Endothelial cell of umbilical vein (primary cell): ENCODE results near the gene DIO1. TPM values are rescaled to one million over a fixed set of nuclear protein-coding genes. Genes with fewer than 3 reads are reported as not detected.

Experiments
- BruUV-seq: library from RNA; stranded (reverse); fragments of 400-500 nt; replicated peaks from 2 replicates; lab custom pipeline; 2021; lab: Mats Ljungman, UMichigan
- CTCF ChIA-PET: fragments of 300-600, 350-600 bp; sonication (Branson Sonifier 250); formaldehyde crosslinking; loops from one replicate; lab custom pipeline; 2021; ENCODE audit warnings: antibody characterized with exemption, inconsistent platforms; lab: Charles Lee
- POLR2A ChIA-PET: fragments of 300-600, 350-600 bp; sonication (Branson Sonifier 250); formaldehyde crosslinking; loops from one replicate; lab custom pipeline; 2021; ENCODE audit warnings: antibody characterized with exemption, inconsistent platforms; lab: Charles Lee
- DNase-seq: peaks from one replicate; pipeline ENCODE4 v3.0.0-alpha.2; 2011; ENCODE audit warnings: low read depth, low spot score
- FAIRE-seq: peaks from 2 replicates; lab custom pipeline; 2011; peaks lifted over from hg19 to GRCh38; lab: Jason Lieb, UNC
- H2AFZ ChIP-seq: 2 replicates; pipeline ENCODE4 v1.6.0; 2012; ENCODE audit warnings: low read depth, low read length, control low read depth, inconsistent platforms
- H3K27ac ChIP-seq: 2 replicates; pipeline ENCODE4 v1.5.1; 2011; ENCODE audit warnings: low read depth, mild to moderate bottlenecking, control low read depth, low read length, moderate library complexity; ENCODE audit not compliant: insufficient read depth
- H3K27me3 ChIP-seq, 2 experiments: 2 replicates each; pipeline versions ENCODE4 v1.6.0 to v1.6.1; 2011; ENCODE audit warnings: low read length in 2 of 2, mixed read lengths in 1 of 2; ENCODE audit not compliant: control insufficient read depth in 2 of 2, insufficient read depth in 2 of 2
- H3K36me3 ChIP-seq, 2 experiments: 2 replicates in 1 of 2; 3 replicates in 1 of 2; pipeline ENCODE4 v1.5.1; 2011; ENCODE audit warnings: low read length in 2 of 2, mild to moderate bottlenecking in 1 of 2, moderate library complexity in 1 of 2; ENCODE audit not compliant: control insufficient read depth in 2 of 2, insufficient read depth in 2 of 2; ENCODE audit errors: extremely low read depth in 1 of 2
- H3K4me1 ChIP-seq: 3 replicates; pipeline ENCODE4 v1.5.1; 2011; ENCODE audit warnings: mild to moderate bottlenecking, low read length; ENCODE audit not compliant: control insufficient read depth, insufficient read depth; ENCODE audit errors: extremely low read depth
- H3K4me2 ChIP-seq: 2 replicates; pipeline ENCODE4 v1.6.1; 2011; ENCODE audit warnings: low read length, control low read depth, mixed read lengths; ENCODE audit not compliant: insufficient read depth
- H3K4me3 ChIP-seq, 3 experiments: fragments of 200-600 bp in 1 of 3; sonication (generic), shearing (Covaris generic) in 1 of 3; replicated peaks in 1 of 3; 2 replicates each; pipeline ENCODE4 v1.5.1; 2011 to 2016; ENCODE audit warnings: control low read depth in 3 of 3, low read length in 3 of 3, mild to moderate bottlenecking in 2 of 3, inconsistent platforms in 1 of 3, low read depth in 1 of 3, moderate library complexity in 1 of 3; ENCODE audit not compliant: insufficient read depth in 1 of 3
- H3K79me2 ChIP-seq: 2 replicates; pipeline ENCODE4 v1.6.0; 2012; ENCODE audit warnings: low read length, inconsistent platforms; ENCODE audit not compliant: control insufficient read depth, insufficient read depth
- H3K9ac ChIP-seq: replicated peaks from 2 replicates; pipeline ENCODE3; 2011; ENCODE audit warnings: low read length, control low read depth; ENCODE audit not compliant: insufficient read depth; ENCODE audit errors: extremely low read depth
- H3K9me1 ChIP-seq: replicated peaks from 3 replicates; pipeline ENCODE4 v1.6.0; 2011; ENCODE audit warnings: mild to moderate bottlenecking, low read length; ENCODE audit not compliant: control insufficient read depth, insufficient read depth; ENCODE audit errors: extremely low read depth
- H3K9me3 ChIP-seq: replicated peaks from 2 replicates; pipeline ENCODE4 v1.5.1; 2012; ENCODE audit warnings: low read length, inconsistent platforms; ENCODE audit not compliant: control insufficient read depth, insufficient read depth
- H4K20me1 ChIP-seq: replicated peaks from 2 replicates; pipeline ENCODE3; 2011; ENCODE audit warnings: mild to moderate bottlenecking, low read length; ENCODE audit not compliant: control insufficient read depth, insufficient read depth; ENCODE audit errors: extremely low read depth
- CTCF ChIP-seq, 2 donors: IDR thresholded peaks; 1 replicate in 1 of 2; 2 replicates in 1 of 2; pipeline ENCODE4 v1.5.1; 2011; ENCODE audit warnings: low read length in 2 of 2, mild to moderate bottlenecking in 2 of 2, moderate library complexity in 2 of 2, control low read depth in 1 of 2, inconsistent platforms in 1 of 2, low read depth in 1 of 2; ENCODE audit not compliant: insufficient read depth in 1 of 2; ENCODE audit errors: extremely low read depth in 1 of 2
- EZH2 ChIP-seq: IDR thresholded peaks from 2 replicates; pipeline ENCODE4 v1.6.1; 2012; ENCODE audit warnings: borderline replicate concordance, low read depth, mild to moderate bottlenecking, moderate library complexity, low read length, inconsistent platforms; ENCODE audit not compliant: severe bottlenecking
- FOS ChIP-seq: IDR thresholded peaks from 2 replicates; pipeline ENCODE4 v1.6.1; 2011; ENCODE audit warnings: mild to moderate bottlenecking, low read length, moderate library complexity, borderline replicate concordance; ENCODE audit not compliant: insufficient read depth
- GATA2 ChIP-seq: IDR thresholded peaks from 2 replicates; pipeline ENCODE4 v1.7.0; 2011; ENCODE audit warnings: low read depth, mild to moderate bottlenecking, moderate library complexity, mixed read lengths, low read length; ENCODE audit not compliant: insufficient read length, insufficient read depth
- JUN ChIP-seq: IDR thresholded peaks from 2 replicates; pipeline ENCODE4 v1.6.1; 2011; ENCODE audit warnings: borderline replicate concordance, low read depth; ENCODE audit not compliant: insufficient read length, insufficient read depth
- MAX ChIP-seq: IDR thresholded peaks from 2 replicates; pipeline ENCODE4 v1.6.1; 2011; ENCODE audit not compliant: insufficient read depth, insufficient read length
- MYC ChIP-seq: IDR thresholded peaks from one replicate; pipeline ENCODE4 v1.6.1; 2011; ENCODE audit warnings: mild to moderate bottlenecking, low read depth, low read length
- POLR2A ChIP-seq: IDR thresholded peaks from 2 replicates; pipeline ENCODE4 v1.6.1; 2012; ENCODE audit warnings: low read depth, mild to moderate bottlenecking, control low read depth, low read length
- POLR2AphosphoS5 ChIP-seq: IDR thresholded peaks from 2 replicates; pipeline ENCODE4 v1.6.1; 2012; ENCODE audit warnings: low read depth, mild to moderate bottlenecking, control low read depth, low read length, moderate library complexity; ENCODE audit not compliant: insufficient read depth
- dilution Hi-C: fragments of 300-500 bp; cut with MboI; formaldehyde crosslinking; loops from one replicate; pipeline ENCODE4 v1.15.0; 2019; ENCODE audit warnings: low sequenced_read_pairs; ENCODE audit not compliant: extremely low pct_ligation_motif_present
- intact Hi-C: fragments of 100-400 bp; cut with micrococcal nuclease; formaldehyde crosslinking; loops from one replicate; pipeline ENCODE4 v1.10.0; 2022
- polyA plus RNA-seq, 4 experiments: library from polyadenylated mRNA; depleted of rRNA in 3 of 4; stranded (reverse) in 3 of 4; unstranded in 1 of 4; fragments of >200 nt; gene quantifications; 2 replicates each; pipeline versions ENCODE4 v1.2.1 to v1.2.3, GENCODE V29; 2011 to 2012; ENCODE audit warnings: missing spikeins in 1 of 4
- total RNA-seq: library from RNA; stranded (reverse); gene quantifications from 2 replicates; pipeline ENCODE4 v1.2.3, GENCODE V29; 2021

Gene DIO1
- total and polyA plus RNA-seq, 2 donors (not counting 3 experiments of a cell fraction or from before 2014, with no cell fraction given): not detected

DNA sequence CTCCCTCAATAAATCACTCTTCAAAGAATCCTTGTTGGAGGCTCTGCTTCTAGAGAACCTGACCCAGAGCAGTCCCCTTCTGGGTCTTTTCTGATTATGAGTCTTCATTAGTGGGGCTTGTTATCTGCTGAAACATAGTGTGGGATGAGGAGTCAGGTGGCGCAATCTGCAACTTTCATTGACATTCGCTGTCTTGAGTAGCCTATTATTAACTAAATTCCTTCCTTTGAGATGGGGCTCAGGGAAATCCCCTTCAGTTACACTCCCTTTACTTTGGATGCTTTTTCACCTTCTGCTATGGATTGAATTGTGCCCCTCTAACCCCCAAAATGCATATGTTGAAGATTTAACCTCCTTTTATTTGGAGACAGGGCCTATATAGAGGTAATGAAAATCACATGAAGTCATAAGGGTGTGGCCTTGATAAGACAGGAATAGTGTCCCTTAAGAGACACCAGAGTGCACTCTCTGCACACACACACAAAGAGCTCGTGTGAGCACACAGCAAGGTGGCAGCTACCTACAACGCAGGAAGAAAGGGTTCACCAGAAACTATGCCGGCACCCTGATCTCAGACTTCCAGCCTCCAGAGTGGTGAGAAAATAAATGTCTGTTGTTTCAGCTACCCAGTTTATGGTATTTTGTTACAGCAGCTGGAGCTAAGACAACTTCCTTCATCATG lies 19.5 kb downstream of the DIO1 start:
- FAIRE-seq (no peak), DNase-seq (no peak)
- BruUV-seq: no TSS peak
- H3K79me2 ChIP-seq: no peaks in the 10 kb centered on the region
- H3K4me3 ChIP-seq: no peak overlapping the region
- intact Hi-C loops: no loop called here
- ChIA-PET POLR2A (no interaction called here), CTCF (interaction anchor here (1.1 to 1.8 kb wide), 5 partner anchors 14 to 53 kb away, joined by 3 to 7 read pairs (median 4); no protein-coding TSS in a partner anchor)
- no peaks in the 10 kb centered on the region for H3K4me1 ChIP-seq
- H3K4me2 ChIP-seq: no peak overlapping the region
- H3K9me1 ChIP-seq: no peaks in the 10 kb centered on the region
- no peak overlapping the region for H3K9ac ChIP-seq
- H3K36me3 ChIP-seq: peaks cover 3% of the 10 kb centered on the region in 2 experiments
- no peak overlapping the region for H3K27ac ChIP-seq
- dilution Hi-C loops: no loop called here
- no peaks in the 10 kb centered on the region for H3K9me3 ChIP-seq
- TF ChIP-seq MYC: no peak
- TF ChIP-seq EZH2: no peak
- no peak for TF ChIP-seq JUN
- TF ChIP-seq GATA2: no peak
- TF ChIP-seq FOS: no peak
- TF ChIP-seq CTCF (IDR thresholded peaks at IDR 0.05; ENCODE audit: extremely low read depth in 1 of 2, insufficient read depth in 1 of 2, low read depth in 1 of 2, low read length in 2 of 2): no peak
- no peak for TF ChIP-seq MAX
- TF ChIP-seq POLR2AphosphoS5: no peak
- no peak for TF ChIP-seq POLR2A
- no peaks in the 10 kb centered on the region for H4K20me1 ChIP-seq
- no peaks in the 10 kb centered on the region for H3K27me3 ChIP-seq
- no peak overlapping the region for H2AFZ ChIP-seq
